Measurements from ENCODE around the gene GHRL.

The GHRL gene

GRCh38 chr3:10335871-10336622, 43.3 kb upstream of the GHRL start:
- no peaks in the 10 kb centered on the region for H3K36me3 ChIP-seq (ENCODE audit: control insufficient read depth, low read length)
- H3K27ac ChIP-seq (ENCODE audit: low read depth, low read length), result no peak overlapping the region
- H3K4me2 ChIP-seq (ENCODE audit: low read length), result no peak overlapping the region
- H4K20me1 ChIP-seq (ENCODE audit: control insufficient read depth, insufficient read depth, low read depth, low read length), result no peaks in the 10 kb centered on the region
- no peaks in the 10 kb centered on the region for H3F3A ChIP-seq (ENCODE audit: control insufficient read depth, insufficient read depth)
- H3K9me3 ChIP-seq (ENCODE audit: control insufficient read depth, insufficient read depth, low read length), result no peaks in the 10 kb centered on the region
- no peaks in the 10 kb centered on the region for H3K9me2 ChIP-seq (replicated peaks; ENCODE audit: control insufficient read depth, low read length)
- no peaks in the 10 kb centered on the region for H3K27me3 ChIP-seq (ENCODE audit: control insufficient read depth, low read length)
- H3K4me1 ChIP-seq (ENCODE audit: control insufficient read depth, low read length), result peaks cover 18% of the 10 kb centered on the region
- TF ChIP-seq CTCF (IDR thresholded peaks at IDR 0.05; ENCODE audit: low read depth, low read length, poor library complexity, severe bottlenecking), result no peak
- no peak for TF ChIP-seq EZH2phosphoT487 (IDR thresholded peaks at IDR 0.05; ENCODE audit: borderline replicate concordance, low read length)
- no peak overlapping the region for H3K4me3 ChIP-seq (ENCODE audit: low read length)
- no peaks in the 10 kb centered on the region for H3K79me2 ChIP-seq (ENCODE audit: control insufficient read depth, low read length)

- Histone ChIP-seq H3K9me2 (replicated peaks; ENCODE audit: control insufficient read depth, low read length) (no peaks in the 10 kb centered on the region), H3K9me3 (ENCODE audit: control insufficient read depth, insufficient read depth, low read length) (no peaks in the 10 kb centered on the region), H3K27me3 (ENCODE audit: control insufficient read depth, low read length) (no peaks in the 10 kb centered on the region), H3K36me3 (ENCODE audit: control insufficient read depth, low read length) (no peaks in the 10 kb centered on the region), H3K27ac (ENCODE audit: low read depth, low read length) (no peak overlapping the region), H3K4me3 (ENCODE audit: low read length) (no peak overlapping the region), H3F3A (ENCODE audit: control insufficient read depth, insufficient read depth) (no peaks in the 10 kb centered on the region), H3K4me2 (ENCODE audit: low read length) (no peak overlapping the region), H3K79me2 (ENCODE audit: control insufficient read depth, low read length) (no peaks in the 10 kb centered on the region), H4K20me1 (ENCODE audit: control insufficient read depth, insufficient read depth, low read depth, low read length) (no peaks in the 10 kb centered on the region), H3K4me1 (ENCODE audit: control insufficient read depth, low read length) (peaks cover 18% of the 10 kb centered on the region)
- TF ChIP-seq EZH2phosphoT487 (IDR thresholded peaks at IDR 0.05; ENCODE audit: borderline replicate concordance, low read length) (no peak), CTCF (IDR thresholded peaks at IDR 0.05; ENCODE audit: low read depth, low read length, poor library complexity, severe bottlenecking) (no peak)
Measured at GRCh38 chr3:10335190-10335738, 42.5 kb upstream of the GHRL start.

- Histone ChIP-seq H3K4me1 (ENCODE audit: control insufficient read depth, low read length) (peaks cover 18% of the 10 kb centered on the region), H3K9me3 (ENCODE audit: control insufficient read depth, insufficient read depth, low read length) (no peaks in the 10 kb centered on the region), H3K36me3 (ENCODE audit: control insufficient read depth, low read length) (no peaks in the 10 kb centered on the region), H3K27ac (ENCODE audit: low read depth, low read length) (no peak overlapping the region), H3K4me2 (ENCODE audit: low read length) (no peak overlapping the region), H4K20me1 (ENCODE audit: control insufficient read depth, insufficient read depth, low read depth, low read length) (no peaks in the 10 kb centered on the region), H3K27me3 (ENCODE audit: control insufficient read depth, low read length) (no peaks in the 10 kb centered on the region), H3K79me2 (ENCODE audit: control insufficient read depth, low read length) (no peaks in the 10 kb centered on the region), H3F3A (ENCODE audit: control insufficient read depth, insufficient read depth) (no peaks in the 10 kb centered on the region), H3K4me3 (ENCODE audit: low read length) (no peak overlapping the region), H3K9me2 (replicated peaks; ENCODE audit: control insufficient read depth, low read length) (no peaks in the 10 kb centered on the region)
- peak; percentile 34 for TF ChIP-seq CTCF (IDR thresholded peaks at IDR 0.05; ENCODE audit: low read depth, low read length, poor library complexity, severe bottlenecking)
- TF ChIP-seq EZH2phosphoT487 (IDR thresholded peaks at IDR 0.05; ENCODE audit: borderline replicate concordance, low read length), result no peak
Measured at GRCh38 chr3:10334459-10334858, 41.7 kb upstream of the GHRL start.
